ENCODE data around the gene PCSK5.

- TF ChIP-seq CTCF (conservative IDR thresholded peaks at IDR 0.05; ENCODE audit: low read depth, low read length) (no peak), EZH2 (IDR thresholded peaks at IDR 0.05; ENCODE audit: borderline replicate concordance, low read depth, low read length, poor library complexity, severe bottlenecking) (no peak)
Observed at GRCh38 chr9:76333964-76334363, 443.5 kb downstream of the PCSK5 start.

Measured in A673 (cell line).